NB4 (cell line): ENCODE measurements around the gene SCMH1.

Source experiments
- POLR2A ChIP-seq: IDR thresholded peaks from 2 replicates; pipeline ENCODE4 v1.6.1; 2011; ENCODE audit warnings: mild to moderate bottlenecking; ENCODE audit not compliant: insufficient read length; ENCODE audit errors: extremely low read depth
- TF ChIP-seq, protein P1 (sequence below): IDR thresholded peaks from one replicate; pipeline ENCODE4 v1.5.1; 2012; ENCODE audit warnings: low read depth, low read length

DNA sequence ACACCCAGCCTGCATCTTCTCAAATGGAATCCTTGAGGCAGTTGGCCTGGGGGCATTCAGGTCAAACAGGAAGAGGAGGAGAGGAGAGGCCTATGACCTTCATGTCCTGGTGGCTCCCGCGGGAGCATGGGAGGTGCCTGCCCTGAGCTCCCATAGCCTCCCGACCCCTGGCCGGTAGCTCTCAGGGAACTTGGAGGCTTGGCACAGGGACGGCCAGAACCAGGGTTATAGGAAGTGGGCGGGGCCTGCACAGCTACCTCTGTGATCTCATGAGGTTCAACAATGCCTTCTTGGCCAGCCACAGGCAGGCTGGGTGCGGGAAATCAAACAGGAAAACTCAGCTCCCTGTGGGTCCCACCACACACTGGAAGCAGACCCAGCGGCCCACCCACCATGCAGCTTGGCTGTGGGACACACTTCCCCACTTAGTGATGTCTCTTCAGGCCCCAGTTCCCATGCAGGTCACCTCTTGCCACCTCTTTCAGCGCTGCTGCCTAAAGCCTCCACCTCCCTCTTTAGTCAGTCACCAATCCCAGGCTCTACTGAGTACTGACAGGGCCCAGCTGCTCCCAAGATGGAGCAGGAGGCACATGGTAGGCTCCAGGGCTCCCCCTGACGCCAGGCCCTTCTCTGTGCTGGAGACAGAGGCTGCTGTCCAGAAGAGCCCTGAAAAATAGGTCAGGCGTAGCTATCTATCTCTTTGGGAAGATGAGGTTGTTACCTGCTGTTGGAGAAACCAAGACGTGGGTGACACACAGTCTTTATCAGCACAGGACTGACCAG is 220.4 kb downstream of the SCMH1 start, which contains the start of gene SLFNL1:
- TF ChIP-seq POLR2A, result no peak
- TF ChIP-seq, protein P1, sequence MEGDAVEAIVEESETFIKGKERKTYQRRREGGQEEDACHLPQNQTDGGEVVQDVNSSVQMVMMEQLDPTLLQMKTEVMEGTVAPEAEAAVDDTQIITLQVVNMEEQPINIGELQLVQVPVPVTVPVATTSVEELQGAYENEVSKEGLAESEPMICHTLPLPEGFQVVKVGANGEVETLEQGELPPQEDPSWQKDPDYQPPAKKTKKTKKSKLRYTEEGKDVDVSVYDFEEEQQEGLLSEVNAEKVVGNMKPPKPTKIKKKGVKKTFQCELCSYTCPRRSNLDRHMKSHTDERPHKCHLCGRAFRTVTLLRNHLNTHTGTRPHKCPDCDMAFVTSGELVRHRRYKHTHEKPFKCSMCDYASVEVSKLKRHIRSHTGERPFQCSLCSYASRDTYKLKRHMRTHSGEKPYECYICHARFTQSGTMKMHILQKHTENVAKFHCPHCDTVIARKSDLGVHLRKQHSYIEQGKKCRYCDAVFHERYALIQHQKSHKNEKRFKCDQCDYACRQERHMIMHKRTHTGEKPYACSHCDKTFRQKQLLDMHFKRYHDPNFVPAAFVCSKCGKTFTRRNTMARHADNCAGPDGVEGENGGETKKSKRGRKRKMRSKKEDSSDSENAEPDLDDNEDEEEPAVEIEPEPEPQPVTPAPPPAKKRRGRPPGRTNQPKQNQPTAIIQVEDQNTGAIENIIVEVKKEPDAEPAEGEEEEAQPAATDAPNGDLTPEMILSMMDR, result no peak
